Measurements from ENCODE around the gene GMCL2.
"Not testable (repeated sequence)": the region's sequence is repeated elsewhere in the genome, so short reads cannot be mapped to it uniquely, and the experiment has no call there.

Gene GMCL2

DNA sequence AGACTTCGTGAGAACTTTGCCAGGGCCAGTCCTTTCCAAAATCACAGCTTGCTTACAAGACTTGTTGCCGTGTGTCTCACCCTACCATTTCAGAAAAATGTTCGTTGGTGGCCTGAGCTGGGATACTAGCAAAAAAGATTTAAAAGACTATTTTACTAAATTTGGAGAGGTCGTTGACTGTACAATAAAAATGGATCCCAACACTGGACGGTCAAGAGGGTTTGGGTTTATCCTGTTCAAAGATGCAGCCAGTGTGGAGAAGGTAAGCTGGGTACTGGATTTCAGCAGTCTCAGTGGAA lies 18.5 kb upstream of the GMCL2 start:
- no peak for DNase-seq

DNA sequence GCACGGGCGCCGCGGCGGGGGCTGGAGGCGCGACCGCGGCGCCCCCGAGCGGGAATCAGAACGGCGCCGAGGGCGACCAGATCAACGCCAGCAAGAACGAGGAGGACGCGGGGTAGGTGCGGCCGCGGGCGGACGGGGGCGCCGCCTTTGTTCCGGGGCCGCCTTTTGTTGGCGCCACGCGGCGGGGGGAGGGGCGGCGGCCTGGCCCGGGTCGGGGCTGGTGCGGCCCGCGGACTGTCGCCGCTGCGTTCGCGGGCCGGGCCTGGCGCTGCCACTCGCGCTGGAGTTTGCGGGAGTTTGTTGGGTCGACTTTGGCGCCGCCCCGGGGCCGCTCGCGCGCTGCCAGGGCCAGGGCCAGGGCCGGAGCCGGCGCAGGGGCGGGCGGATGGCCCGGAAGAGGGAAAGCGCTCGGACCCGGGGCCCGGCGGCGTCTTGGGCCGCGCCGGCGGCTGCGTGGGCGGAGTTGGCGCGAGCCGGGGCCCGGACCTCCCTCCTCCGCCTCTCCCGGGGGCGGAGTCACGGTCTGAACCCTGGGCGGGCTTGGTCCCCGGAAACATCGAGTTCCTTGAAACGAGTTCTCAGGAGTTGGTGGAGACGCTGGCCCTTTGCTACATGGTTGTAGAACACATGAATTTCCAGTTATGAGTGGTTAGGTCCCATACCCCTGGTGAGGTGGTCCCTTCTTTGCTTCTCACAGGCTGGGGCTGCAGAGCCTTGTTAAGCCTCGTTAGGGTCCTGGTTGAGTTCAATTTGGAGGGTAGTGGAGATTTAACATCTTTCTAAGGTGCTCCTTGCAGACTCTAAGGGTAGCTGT lies 18.0 kb upstream of the GMCL2 start:
- peak; percentile 58 for DNase-seq

DNA sequence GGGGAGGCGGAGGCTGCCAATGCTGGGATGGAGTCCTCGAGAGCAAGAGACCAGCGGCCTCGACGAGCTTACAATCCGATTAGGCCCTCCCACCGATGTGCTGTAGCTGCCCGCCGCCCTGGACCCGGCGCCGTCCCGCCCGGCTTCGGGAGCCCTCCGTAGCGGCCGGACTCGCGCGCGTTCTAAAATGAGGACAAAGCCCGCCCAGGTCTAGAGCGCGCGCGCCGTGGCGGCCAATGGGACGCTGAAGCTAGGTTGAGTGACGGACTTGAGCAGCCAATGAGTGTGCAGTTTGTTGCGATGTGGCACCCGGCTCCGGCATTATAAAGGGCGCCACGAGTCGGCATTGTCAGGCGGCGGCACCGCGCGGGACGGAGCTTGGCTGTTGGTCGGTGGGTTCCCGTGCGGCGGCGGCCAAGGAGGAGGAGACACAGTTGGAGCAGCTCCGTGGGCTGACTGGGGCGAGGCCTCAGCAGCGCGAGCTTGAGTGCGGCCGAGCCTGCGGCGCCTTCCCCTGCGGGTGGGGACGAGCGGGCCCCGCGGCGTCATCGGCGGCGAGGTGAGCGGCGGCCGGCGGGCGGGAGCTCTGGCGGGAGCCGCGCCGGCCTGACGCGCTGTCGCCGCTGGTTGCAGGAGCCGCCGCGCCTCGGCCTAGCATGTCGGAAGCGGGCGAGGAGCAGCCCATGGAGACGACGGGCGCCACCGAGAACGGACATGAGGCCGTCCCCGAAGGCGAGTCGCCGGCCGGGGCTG lies 17.2 kb upstream of the GMCL2 start, which contains the start of gene HNRNPAB:
Gene HNRNPAB, plus strand, starts transcription at position 352 of the 753 bp plus-strand sequence. Its CDS starts 305 bp downstream, at position 657.
- DNase-seq: peak; percentile 95

DNA sequence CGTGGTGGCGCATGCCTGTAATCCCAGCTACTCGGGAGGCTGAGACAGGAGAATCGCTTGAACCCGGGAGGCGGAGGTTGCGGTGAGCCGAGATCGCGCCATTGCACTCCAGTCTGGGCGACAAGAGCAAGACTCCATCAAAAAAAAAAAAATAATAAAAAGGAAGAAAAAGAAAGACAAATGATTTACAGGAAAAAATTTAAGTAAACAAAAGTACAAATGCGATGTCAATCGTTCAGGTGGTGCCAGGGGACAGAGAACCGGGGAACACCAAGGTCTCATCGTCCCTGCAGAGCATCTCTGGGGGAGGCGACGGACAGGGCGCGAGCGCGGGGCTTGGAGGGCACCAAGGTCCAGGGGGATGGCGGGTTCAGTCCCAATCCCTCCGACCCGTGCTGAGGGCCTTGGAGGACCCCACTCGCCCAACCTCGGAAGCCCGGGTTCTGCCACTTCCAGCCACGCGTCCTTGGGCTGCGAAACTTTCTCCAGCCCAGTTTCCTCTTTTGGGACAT lies 16.6 kb upstream of the GMCL2 start:
- no peak for DNase-seq

DNA sequence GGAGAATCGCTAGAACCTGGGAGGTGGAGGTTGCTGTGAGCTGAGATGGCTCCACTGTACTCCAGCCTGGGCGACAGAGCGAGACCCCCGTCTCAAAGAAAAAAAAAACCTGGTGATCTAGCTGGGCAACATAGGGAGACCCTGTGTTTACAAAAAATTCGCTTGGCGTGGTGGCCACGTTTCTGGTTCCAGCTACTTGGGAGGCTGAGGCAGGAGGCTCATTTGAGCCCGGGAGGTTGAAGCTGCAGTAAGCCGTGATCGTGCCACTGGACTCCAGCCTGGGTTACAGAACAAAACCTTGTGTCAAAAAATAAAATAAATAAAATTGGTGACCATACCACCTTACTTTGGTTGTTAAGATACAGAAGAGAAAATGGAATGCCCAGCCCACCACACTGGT lies 15.4 kb upstream of the GMCL2 start:
- DNase-seq: no peak

DNA sequence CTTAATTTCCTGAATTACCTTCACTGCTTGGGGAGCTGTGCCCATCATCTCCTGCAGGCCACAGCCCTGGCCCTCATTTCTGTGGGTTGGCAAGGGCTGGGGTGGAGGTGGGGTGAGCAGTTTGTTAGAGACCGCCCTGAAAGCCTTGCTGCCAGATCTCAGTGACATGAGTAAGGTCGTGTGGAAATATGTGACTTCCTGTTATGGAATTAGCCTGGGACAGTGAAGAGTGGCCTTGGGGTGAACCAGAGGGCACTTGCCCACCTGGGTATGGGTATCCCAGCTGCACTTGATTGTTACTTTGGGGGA lies 14.7 kb upstream of the GMCL2 start:
- DNase-seq: no peak

DNA sequence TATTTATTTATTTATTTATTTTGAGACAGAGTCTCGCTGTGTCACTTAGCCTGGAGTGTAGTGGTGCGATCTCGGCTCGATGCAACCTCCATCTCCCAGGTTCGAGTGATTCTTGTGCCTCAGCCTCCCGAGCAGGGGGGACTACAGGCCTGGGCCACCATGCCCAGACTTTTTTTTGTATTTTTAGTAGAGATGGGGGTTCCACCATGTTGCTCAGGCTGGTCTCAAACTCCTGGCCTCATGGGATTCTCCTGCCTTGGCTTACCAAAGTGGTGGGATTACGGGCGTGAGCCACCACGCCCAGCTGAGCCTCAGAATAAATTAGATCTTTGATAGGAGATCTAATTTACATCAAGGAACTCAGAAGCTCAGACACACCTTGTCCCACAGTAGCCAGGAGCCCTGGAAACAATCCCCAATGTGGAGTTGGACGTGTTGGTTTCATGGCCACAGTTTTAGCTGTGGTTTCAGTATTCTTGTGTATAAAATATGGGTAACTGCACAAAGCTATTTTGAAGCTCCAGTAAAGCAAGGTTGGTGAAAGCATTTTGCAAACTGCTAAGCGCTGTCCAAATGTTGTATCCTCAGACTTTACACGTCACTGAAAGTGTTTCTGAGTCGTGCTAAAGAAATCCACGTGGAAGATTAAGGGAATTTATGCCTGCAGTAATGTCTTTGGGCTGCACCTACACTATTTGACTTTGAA lies 14.2 kb upstream of the GMCL2 start:
- DNase-seq: no peak

DNA sequence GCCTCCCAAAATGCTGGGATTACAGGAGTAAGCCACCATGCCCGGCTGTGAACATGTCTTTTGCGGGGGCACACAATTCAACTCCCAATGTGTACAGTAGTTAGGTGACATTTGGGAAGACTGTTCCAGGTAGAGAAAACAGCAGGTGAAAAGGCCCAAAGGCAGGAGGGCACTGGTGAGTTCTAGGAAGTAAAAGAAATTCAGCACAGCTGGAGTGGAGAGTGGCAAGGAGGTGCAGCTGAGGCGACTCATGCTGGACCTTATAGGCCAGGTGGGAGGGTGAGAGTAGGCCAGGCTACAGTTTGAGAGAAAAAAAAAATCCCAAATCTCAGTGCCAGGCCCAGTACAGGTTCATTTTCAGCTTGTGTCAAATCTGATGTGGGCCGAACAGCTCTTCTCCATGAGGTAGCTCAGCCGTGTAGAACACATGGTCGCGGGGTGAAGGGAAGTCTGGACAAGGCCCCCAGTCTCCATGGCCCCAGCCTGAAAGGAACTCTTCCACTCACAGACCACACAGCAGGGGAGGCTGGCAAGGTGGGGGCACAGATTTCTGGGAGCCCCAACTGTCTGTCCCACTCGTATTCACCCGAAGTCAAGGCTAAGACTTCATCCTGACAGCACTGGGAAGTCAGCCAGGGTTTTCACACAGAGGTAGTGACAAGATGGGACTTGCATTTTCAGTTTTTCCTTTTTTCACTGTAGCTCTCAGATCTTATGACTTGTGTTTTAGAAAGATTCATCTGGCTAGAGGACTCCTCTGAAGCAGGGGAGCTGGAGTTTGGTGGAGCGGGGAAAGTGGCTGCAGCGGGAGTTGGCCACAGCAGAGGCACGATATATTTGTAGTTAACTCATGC lies 12.6 kb upstream of the GMCL2 start:
- DNase-seq: no peak

DNA sequence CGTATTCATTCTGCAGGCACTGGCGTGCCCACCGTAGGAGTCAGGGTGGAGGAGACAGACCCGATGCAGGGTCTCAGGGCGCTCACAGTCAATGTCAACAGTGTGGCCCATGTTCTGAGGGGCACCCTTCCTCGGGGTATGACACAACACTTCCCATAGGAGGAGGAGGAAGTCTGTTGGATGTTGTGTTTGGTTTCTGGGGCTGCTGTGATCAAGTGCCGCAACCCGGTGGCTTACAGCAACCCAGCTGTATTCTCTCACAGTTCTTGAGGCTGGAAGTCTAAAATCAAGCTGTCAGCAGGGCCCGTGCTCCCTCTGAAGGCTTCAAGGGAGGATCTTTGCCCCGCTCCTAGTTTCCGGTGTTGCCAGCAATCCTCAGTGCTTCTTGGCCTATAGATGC lies 11.5 kb upstream of the GMCL2 start:
- DNase-seq: no peak

DNA sequence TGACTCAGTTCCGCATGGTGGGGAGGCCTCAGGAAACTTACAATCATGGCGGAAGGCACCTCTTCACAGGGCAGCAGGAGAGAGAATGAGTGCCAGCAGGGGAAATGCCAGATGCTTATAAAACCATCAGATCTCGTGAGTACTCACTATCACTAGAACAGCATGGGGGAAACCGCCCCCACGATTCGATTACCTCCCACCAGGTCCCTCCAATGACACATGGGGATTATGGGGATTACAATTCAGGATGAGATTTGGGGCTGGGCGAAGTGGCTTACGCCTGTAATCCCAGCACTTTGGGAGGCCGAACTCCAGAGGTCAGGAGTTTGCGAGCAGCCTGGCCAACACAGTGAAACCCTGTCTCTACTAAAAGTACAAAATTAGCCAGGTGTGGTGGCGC lies 11.0 kb upstream of the GMCL2 start:
- DNase-seq: not testable (repeated sequence)

DNA sequence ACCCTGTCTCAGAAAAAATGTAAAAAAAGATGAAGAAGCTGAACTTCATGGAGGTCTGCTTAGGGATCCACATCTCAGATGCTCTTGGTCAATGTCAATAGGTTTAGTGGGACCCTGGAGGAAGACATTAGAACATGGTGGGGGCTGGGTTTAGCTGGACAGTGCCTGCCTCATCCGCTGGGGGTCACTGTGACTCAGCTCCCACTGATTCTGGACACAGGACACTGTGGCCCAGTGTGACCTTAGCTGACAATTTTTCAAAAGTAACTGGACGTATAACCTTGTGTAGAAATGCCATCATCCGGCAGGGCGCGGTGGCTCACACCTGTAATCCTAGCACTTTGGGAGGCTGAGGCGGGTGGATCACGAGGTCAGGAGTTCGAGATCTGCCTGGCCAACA lies 9.8 kb upstream of the GMCL2 start:
- no peak for DNase-seq

DNA sequence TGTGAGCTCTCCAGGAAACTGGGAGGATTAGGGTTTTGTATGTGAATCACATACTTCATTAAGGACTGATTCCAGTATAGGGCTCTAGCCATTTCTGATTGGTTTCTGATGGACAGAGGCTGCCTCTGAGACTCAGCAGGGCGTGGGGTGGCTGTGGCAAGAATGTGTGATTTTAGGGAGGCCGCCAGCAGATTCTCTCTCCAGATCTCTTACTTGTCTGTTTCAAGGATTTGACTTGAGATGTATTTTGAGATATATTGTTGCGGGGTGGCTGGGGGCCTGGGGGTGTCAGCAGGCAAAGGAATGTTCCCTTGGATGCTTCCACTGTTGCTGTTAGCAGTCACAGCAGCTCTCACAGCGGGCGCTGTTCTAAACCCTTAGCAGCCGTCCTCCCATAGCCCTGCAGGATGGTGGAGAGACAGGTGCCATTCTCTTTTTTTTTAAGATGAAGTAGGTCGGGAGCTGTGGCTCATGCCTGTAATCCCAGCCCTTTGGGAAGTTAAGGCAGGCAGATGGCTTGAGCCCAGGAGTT lies 9.2 kb upstream of the GMCL2 start:
- no peak for DNase-seq

DNA sequence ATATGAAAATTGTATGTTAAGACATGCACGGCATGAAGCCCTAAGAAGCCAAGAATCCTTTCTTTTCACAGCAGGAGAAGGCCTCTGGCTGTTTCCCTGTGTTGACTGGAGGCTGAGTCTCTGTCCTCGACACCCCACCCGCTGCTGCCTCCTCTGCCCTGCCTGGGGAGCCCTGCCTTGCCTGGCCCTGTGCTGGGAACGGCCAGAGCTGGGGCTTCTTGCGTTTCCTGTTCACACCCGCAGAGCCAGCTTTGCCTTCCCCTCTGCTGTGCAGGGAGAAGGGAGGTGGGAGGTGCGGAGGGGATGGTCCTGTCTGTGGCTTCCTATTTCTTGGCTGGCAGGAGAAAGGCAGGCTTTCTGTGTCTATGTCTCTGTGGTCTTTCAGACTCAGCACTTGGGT lies 6.9 kb upstream of the GMCL2 start:
- no peak for DNase-seq

DNA sequence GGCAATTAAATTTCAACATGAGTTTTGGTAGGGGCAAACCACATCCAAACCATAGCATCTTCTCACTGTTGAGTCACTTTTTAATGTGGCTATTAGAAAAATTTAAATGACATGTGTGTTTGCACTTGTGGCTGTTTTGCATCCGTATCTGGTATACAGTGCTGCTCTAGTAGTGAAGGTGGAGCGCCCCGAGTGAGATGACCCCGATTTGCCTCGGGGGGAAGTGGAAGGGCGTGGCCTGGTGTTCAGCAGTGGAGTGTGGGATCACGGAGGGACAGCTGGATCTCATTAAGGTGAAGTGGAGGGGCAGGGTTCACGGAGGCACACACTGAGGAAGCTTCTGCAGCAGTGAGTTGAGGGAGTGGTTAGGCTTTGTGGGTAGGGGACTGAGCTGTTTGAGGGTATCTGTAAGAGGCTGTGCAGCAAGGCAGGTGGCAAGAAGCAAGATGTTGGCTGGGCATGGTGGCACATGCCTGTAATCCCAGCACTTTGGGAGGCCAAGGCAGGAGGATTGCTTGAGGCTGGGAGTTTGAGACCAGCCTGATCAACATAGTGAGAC lies 6.2 kb upstream of the GMCL2 start:
- DNase-seq: no peak

DNA sequence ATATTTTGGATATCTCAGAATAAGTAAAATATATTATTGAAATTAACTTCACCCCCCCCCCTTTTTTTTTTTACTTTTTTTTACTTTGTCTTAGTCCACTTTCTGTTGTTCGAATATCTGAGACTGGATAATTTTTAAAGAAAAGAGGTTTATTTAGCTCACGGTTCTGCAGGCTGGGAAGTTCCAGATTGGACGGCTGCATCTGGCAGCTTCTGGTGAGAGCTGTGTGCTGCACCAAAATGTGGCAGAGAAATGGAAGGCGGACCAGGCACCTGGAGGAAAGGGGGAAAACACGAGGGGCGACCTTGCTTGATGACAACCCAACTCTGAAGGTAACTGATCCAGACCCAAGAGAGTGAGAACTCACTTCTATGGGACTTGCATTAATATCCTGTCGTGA lies 5.6 kb upstream of the GMCL2 start:
- DNase-seq: no peak

DNA sequence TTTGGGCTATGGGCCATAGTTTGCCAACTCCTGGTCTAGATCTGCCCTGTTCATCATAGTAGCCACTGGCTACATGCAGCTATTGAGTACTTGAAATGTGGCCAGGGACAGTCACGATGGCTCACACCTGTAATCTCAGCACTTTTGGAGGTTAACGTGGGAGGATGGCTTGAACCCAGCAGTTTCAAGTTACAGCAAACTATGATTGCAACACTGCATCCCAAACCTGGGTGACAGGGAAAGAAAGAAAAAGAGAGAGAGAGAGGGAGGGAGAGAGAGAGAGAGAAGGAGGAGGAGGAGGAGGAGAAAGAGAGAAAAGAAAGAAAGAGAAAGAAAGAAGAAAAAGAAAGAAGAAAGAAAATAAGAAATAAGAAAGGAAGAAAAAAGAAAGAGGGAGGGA lies 5.1 kb upstream of the GMCL2 start:
- DNase-seq: no peak

DNA sequence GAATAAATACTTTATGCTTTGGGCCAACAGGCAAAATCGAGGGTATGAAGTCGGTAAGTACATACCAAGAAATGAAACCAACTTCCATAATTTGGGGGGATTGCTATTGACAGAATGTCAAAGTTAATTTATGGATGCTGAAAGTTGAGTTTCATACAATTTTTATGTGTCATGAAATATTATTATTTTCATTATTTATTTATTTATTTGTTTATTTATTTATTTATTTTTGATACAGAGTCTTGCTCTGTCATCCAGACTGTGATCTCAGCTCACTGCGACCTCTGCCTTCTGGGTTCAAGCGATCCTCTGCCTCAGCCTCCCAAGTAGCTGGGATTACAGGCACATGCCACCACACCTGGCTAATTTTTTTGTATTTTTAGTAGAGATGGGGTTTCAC lies 4.5 kb upstream of the GMCL2 start:
- DNase-seq: no peak

DNA sequence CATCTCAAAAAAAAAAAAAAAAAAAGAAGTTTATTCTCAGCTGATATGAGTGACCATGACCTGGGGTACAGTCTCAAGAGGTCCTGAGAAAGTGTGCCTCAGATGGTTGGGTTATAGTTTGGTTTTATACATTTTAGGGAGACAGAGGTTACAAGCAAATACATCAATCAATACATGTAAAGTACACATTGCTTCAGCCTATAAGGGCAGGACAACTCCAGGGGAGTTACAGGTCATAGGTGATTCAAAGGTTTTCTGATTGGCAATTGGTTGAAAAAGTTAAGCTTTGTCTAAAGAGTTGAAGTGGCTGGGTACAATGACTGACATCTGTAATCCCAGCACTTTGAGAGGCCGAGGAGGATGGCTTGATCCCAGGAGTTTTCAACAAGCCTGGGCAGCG lies 2.3 kb upstream of the GMCL2 start:
- no peak for DNase-seq

DNA sequence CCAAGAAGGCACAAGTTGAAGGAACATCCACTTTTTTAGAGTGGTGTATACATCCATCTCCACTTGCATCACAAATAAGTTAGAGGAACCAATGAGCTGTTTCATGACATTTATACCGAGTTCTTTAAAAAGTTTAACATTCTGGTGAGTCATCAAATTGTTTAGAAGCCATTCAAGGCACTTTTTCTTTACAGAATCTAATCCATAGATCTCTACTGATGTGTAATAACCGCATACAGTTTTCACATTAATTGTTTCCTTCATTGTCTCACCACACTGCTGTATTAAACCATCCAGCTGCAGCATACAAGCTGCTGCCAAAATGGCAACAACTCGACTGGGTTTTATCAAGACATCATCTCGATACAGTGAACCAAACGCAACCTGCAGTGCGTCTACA lies 744 bp downstream of the GMCL2 start:
- no peak for DNase-seq

DNA sequence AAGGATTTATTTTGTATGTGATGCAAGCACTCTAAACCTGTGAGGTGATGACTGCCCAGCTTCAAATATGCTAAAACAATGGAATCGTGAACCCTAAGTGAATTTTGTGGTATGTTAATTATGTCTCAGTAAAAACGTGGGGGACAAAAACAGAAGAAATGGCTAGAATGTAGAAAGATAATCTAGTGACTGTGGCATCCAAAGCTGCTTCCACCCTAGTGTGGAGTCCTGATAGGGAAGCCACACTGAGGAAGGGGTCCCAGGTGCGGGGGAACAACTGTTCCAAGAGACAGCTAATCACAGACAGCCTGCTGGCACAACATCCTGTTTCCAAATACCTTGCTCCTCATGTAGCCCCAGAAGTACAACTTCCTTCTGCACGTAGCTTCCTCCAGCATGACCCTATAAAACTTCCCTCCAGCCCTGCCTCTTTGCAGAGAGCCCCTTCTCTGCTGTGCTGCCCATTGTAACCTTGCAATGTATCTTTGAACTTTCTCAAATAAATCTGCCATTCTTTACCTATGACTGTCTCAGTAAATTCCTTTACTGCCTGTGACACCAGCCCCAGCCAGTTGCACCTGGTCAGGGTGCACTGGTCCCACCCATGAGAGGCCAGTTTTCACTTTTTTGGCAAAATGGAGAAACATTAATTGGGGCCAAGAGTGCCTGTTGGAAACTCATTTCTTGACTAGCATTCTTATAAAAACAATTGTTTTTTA lies 4.9 kb downstream of the GMCL2 start:
- DNase-seq: no peak

DNA sequence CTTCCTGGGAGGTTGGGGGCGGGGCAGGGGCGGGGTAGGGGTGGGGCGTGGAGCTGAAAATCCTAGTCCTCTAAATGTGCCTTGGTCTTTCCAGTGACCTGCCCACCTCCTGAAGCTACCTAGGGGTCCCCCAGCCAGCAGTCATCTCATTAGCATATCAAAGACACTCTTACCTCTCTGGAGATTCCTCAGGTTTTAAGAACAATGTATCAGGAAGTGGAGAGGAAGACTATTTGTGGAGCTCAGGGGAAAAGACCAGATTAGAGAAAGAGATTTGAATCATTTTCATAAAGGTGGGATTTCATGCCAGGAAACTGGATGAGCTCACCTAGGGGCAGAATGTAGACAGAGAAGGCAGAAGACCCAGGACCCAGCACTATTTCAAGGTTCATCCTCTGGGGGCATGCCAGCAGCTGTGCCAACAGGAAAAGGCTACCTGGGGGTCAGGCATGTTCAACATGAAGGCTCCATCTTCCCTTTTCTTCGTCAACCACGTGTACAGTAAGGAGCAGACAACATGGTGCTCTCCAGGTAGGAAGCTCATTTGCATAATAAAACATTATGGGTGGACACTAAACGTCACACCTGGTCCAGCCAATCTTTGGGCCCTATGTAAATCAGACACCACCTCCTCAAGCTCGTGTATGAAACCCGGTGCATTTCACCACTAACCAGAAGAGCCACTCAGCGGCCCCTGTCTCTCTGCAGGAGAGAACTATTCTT lies 6.9 kb downstream of the GMCL2 start:
- DNase-seq: no peak
